KMS-11 (cell line): ENCODE data around the gene PHF14.

Experiments used
- H2AFZ ChIP-seq: fragments of 200-600 bp; sonication (generic); 2 replicates; pipeline ENCODE4 v1.6.1; 2016; ENCODE audit warnings: antibody characterized with exemption, mixed run types, low read depth
- H3K27ac ChIP-seq: fragments of 200-600 bp; sonication (generic); 2 replicates; pipeline ENCODE4 v1.6.1; 2016; ENCODE audit warnings: mild to moderate bottlenecking, mixed run types
- H3K27me3 ChIP-seq: fragments of 200-600 bp; sonication (generic); 2 replicates; pipeline ENCODE4 v1.6.1; 2017; ENCODE audit warnings: mild to moderate bottlenecking, low read depth, mixed run types, moderate library complexity; ENCODE audit not compliant: insufficient read depth
- H3K36me3 ChIP-seq: fragments of 200-600 bp; sonication (generic); 2 replicates; pipeline ENCODE4 v1.6.1; 2017; ENCODE audit warnings: mild to moderate bottlenecking, mixed run types; ENCODE audit not compliant: insufficient read depth
- H3K4me1 ChIP-seq: fragments of 200-600 bp; sonication (generic); 2 replicates; pipeline ENCODE4 v1.6.1; 2016; ENCODE audit warnings: mild to moderate bottlenecking, low read depth, mixed run types; ENCODE audit not compliant: poor library complexity, severe bottlenecking
- H3K4me2 ChIP-seq: fragments of 200-600 bp; sonication (generic); 2 replicates; pipeline ENCODE4 v1.7.0; 2016; ENCODE audit warnings: mild to moderate bottlenecking, mixed run types
- H3K4me3 ChIP-seq: fragments of 200-600 bp; sonication (generic); IDR thresholded peaks from 2 replicates; pipeline ENCODE4 v1.6.1; 2017; ENCODE audit warnings: low read depth, low read length, mixed read lengths; ENCODE audit not compliant: insufficient read depth
- H3K79me2 ChIP-seq: fragments of 200-600 bp; sonication (generic); 2 replicates; pipeline ENCODE4 v1.6.1; 2016; ENCODE audit warnings: low read depth, mixed run types; ENCODE audit not compliant: insufficient read depth
- H3K9ac ChIP-seq: fragments of 200-600 bp; sonication (generic); 2 replicates; pipeline ENCODE4 v1.6.1; 2016; ENCODE audit warnings: mild to moderate bottlenecking, mixed run types
- H4K20me1 ChIP-seq: fragments of 200-600 bp; sonication (generic); 2 replicates; pipeline ENCODE4 v1.6.1; 2016; ENCODE audit warnings: mild to moderate bottlenecking, mixed run types; ENCODE audit not compliant: insufficient read depth
- CTCF ChIP-seq: fragments of 200-600 bp; sonication (generic); conservative IDR thresholded peaks from 2 replicates; pipeline ENCODE4 v1.6.1; 2017; ENCODE audit warnings: low read depth, mild to moderate bottlenecking, antibody characterized with exemption, low read length, moderate library complexity, mixed read lengths

The PHF14 gene

GRCh38 chr7:11166051-11166450 is 192.4 kb downstream of the PHF14 start:
- TF ChIP-seq CTCF, result no peak
- Histone ChIP-seq H3K36me3 (no peaks in the 10 kb centered on the region), H2AFZ (no peak overlapping the region), H3K79me2 (no peaks in the 10 kb centered on the region), H3K9ac (no peak overlapping the region), H3K27me3 (no peaks in the 10 kb centered on the region), H4K20me1 (no peaks in the 10 kb centered on the region), H3K27ac (no peak overlapping the region), H3K4me1 (no peaks in the 10 kb centered on the region), H3K4me3 (no peak overlapping the region), H3K4me2 (no peak overlapping the region)

- TF ChIP-seq CTCF, result no peak
- Histone ChIP-seq H4K20me1 (no peaks in the 10 kb centered on the region), H3K9ac (no peak overlapping the region), H3K79me2 (no peaks in the 10 kb centered on the region), H3K4me2 (no peak overlapping the region), H3K27ac (no peak overlapping the region), H3K4me1 (no peaks in the 10 kb centered on the region), H2AFZ (no peak overlapping the region), H3K27me3 (no peaks in the 10 kb centered on the region), H3K4me3 (no peak overlapping the region), H3K36me3 (no peaks in the 10 kb centered on the region)
Observed at GRCh38 chr7:11168650-11169170, 195.0 kb downstream of the PHF14 start.

- Histone ChIP-seq H3K4me3 (no peak overlapping the region), H3K79me2 (no peaks in the 10 kb centered on the region), H3K36me3 (no peaks in the 10 kb centered on the region), H3K27me3 (no peaks in the 10 kb centered on the region), H2AFZ (no peak overlapping the region), H3K4me2 (no peak overlapping the region), H3K4me1 (no peaks in the 10 kb centered on the region), H4K20me1 (no peaks in the 10 kb centered on the region), H3K27ac (no peak overlapping the region), H3K9ac (no peak overlapping the region)
- TF ChIP-seq CTCF, result no peak
Observed at GRCh38 chr7:11170175-11170574, 196.5 kb downstream of the PHF14 start.

- TF ChIP-seq CTCF, result no peak
- no peak overlapping the region for H3K4me2 ChIP-seq
- H3K4me1 ChIP-seq, result no peaks in the 10 kb centered on the region
- H3K27me3 ChIP-seq, result no peaks in the 10 kb centered on the region
- no peak overlapping the region for H3K4me3 ChIP-seq
- no peak overlapping the region for H3K9ac ChIP-seq
- no peaks in the 10 kb centered on the region for H3K79me2 ChIP-seq
- no peak overlapping the region for H3K27ac ChIP-seq
- no peak overlapping the region for H2AFZ ChIP-seq
- no peaks in the 10 kb centered on the region for H4K20me1 ChIP-seq
- no peaks in the 10 kb centered on the region for H3K36me3 ChIP-seq
Observed at GRCh38 chr7:11170863-11171568, 197.3 kb downstream of the PHF14 start.
